Measurements from ENCODE around the gene LCLAT1. TPM values are rescaled to one million over a fixed set of nuclear protein-coding genes. Genes with fewer than 3 reads are reported as not detected.

LCLAT1 gene
- total RNA-seq, 4 donors from 2014 or later: 10.3 to 20.6 (median 17.7) TPM

DNA sequence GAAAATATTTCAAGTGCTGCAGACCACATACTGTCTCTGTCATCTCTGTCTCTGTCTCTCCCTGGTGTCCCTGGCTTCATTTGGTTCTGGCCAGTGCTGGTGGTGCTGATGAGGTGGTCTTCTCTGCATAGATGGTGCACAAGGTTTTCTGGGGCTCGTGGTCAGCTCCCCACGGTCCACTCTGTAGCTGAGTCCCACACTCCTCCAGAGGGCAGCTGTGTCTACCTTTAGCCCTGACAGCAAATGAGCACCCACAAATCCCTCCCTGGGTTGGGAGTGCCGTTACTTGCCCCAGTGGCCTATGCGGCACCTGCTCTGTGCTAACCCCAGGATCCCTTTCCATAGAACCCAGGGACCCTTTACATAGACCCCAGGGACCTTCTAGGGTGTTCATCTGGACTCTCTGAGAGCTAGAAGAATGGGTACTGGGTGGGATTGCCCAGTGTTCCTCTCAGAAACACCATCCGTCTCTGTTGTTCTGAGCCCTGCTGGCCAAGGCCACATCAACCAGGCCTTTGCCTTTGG, 230.9 kb downstream of the LCLAT1 start:
- no peaks in the 10 kb centered on the region for H3K27me3 ChIP-seq
- TF ChIP-seq POLR2A (IDR thresholded peaks at IDR 0.05) (no peak), POLR2AphosphoS5 (IDR thresholded peaks at IDR 0.05) (no peak), EP300 (IDR thresholded peaks at IDR 0.05) (no peak)
- TF ChIP-seq, protein P1, sequence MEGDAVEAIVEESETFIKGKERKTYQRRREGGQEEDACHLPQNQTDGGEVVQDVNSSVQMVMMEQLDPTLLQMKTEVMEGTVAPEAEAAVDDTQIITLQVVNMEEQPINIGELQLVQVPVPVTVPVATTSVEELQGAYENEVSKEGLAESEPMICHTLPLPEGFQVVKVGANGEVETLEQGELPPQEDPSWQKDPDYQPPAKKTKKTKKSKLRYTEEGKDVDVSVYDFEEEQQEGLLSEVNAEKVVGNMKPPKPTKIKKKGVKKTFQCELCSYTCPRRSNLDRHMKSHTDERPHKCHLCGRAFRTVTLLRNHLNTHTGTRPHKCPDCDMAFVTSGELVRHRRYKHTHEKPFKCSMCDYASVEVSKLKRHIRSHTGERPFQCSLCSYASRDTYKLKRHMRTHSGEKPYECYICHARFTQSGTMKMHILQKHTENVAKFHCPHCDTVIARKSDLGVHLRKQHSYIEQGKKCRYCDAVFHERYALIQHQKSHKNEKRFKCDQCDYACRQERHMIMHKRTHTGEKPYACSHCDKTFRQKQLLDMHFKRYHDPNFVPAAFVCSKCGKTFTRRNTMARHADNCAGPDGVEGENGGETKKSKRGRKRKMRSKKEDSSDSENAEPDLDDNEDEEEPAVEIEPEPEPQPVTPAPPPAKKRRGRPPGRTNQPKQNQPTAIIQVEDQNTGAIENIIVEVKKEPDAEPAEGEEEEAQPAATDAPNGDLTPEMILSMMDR (IDR thresholded peaks at IDR 0.05): no peak
- H3K4me3 ChIP-seq: no peak overlapping the region
- no peaks in the 10 kb centered on the region for H3K36me3 ChIP-seq
- no peak for DNase-seq (ENCODE audit: low spot score in 2 of 2)
- H3K4me1 ChIP-seq: no peaks in the 10 kb centered on the region
- H3K9me3 ChIP-seq: no peaks in the 10 kb centered on the region
- H3K27ac ChIP-seq: no peak overlapping the region
- WGBS: 95% methylated on average over 3 of the region's 5 CpGs

DNA sequence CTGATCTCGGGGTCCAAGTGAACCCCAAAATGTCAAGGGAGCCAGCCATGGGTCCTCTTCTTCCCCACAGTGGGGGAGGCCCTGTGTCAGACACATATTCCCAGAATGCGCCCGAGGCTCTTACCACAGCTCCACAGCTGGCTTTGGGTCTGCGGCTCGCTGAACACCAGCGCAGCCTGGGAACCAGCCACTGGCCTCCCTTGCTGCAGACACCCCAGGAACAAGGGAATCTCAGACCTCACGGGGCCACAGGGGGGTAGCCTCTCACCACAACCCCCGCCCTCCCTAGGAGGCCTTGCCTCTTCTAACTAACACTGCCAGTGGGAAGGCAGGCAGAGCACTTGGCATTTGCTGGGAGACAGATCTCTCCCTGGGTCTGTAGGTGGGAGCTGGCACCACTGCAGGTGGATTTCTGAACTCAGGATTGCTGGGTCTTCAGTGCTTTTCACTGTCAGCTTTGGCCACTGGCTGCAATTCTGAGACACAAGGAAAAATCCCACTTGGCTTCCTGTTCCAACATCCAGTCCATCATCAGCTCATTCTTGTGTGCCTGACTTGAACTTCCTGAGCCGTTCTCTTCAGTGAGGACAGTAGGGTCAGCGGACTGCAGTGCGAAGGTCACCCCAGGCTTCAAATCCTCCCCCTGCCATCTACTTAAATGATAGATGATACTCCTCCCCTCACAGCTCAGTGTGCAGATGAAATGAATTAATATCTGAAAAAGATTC, 231.5 kb downstream of the LCLAT1 start:
- no peak for DNase-seq (ENCODE audit: low spot score in 2 of 2)
- TF ChIP-seq POLR2A (IDR thresholded peaks at IDR 0.05): no peak
- TF ChIP-seq, protein P1 (IDR thresholded peaks at IDR 0.05): no peak
- TF ChIP-seq POLR2AphosphoS5 (IDR thresholded peaks at IDR 0.05): no peak
- TF ChIP-seq EP300 (IDR thresholded peaks at IDR 0.05): no peak
- Histone ChIP-seq H3K4me1 (no peaks in the 10 kb centered on the region), H3K27me3 (no peaks in the 10 kb centered on the region), H3K27ac (no peak overlapping the region), H3K36me3 (no peaks in the 10 kb centered on the region), H3K9me3 (no peaks in the 10 kb centered on the region), H3K4me3 (no peak overlapping the region)
- WGBS: 77% methylated on average over 6 of the region's 11 CpGs

GRCh38 chr2:30679426-30680088, 232.5 kb downstream of the LCLAT1 start:
- no peaks in the 10 kb centered on the region for H3K27me3 ChIP-seq
- 77% methylated on average over 12 of the region's 12 CpGs for WGBS
- TF ChIP-seq POLR2AphosphoS5 (IDR thresholded peaks at IDR 0.05) (no peak), POLR2A (IDR thresholded peaks at IDR 0.05) (no peak), EP300 (IDR thresholded peaks at IDR 0.05) (no peak)
- TF ChIP-seq, protein P1 (IDR thresholded peaks at IDR 0.05): no peak
- no peaks in the 10 kb centered on the region for H3K9me3 ChIP-seq
- H3K27ac ChIP-seq: no peak overlapping the region
- no peak overlapping the region for H3K4me3 ChIP-seq
- H3K4me1 ChIP-seq: no peaks in the 10 kb centered on the region
- no peak for DNase-seq (ENCODE audit: low spot score in 2 of 2)
- H3K36me3 ChIP-seq: no peaks in the 10 kb centered on the region

GRCh38 chr2:30680121-30680520, 233.1 kb downstream of the LCLAT1 start:
- no peak overlapping the region for H3K27ac ChIP-seq
- H3K9me3 ChIP-seq: no peaks in the 10 kb centered on the region
- H3K36me3 ChIP-seq: no peaks in the 10 kb centered on the region
- no peak overlapping the region for H3K4me3 ChIP-seq
- DNase-seq (ENCODE audit: low spot score in 2 of 2): no peak
- no peaks in the 10 kb centered on the region for H3K4me1 ChIP-seq
- TF ChIP-seq, protein P1 (IDR thresholded peaks at IDR 0.05): no peak
- no peak for TF ChIP-seq POLR2A (IDR thresholded peaks at IDR 0.05)
- no peak for TF ChIP-seq POLR2AphosphoS5 (IDR thresholded peaks at IDR 0.05)
- no peak for TF ChIP-seq EP300 (IDR thresholded peaks at IDR 0.05)
- H3K27me3 ChIP-seq: no peaks in the 10 kb centered on the region
- 97% methylated on average over 3 of the region's 3 CpGs for WGBS

DNA sequence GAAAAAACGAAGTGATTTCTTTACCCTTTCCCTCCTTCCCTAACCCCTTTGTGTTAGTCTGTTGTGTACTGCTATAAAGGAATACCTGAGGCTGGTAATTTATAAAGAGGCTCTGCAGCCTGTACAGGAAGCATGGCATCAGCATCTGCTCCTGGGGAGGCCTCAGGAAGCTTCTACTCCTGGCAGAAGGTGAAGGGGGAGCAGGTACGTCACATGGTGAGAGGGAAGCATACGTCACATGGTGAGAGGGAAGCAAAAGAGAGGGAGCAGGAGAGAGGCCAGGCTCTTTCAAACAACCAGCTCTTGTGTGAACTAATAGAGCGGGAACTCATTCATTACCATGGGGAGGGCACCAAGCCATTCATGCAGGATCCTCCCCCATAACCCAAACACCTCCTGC, 234.0 kb downstream of the LCLAT1 start:
- Histone ChIP-seq H3K36me3 (no peaks in the 10 kb centered on the region), H3K27ac (no peak overlapping the region), H3K9me3 (no peaks in the 10 kb centered on the region), H3K4me1 (no peaks in the 10 kb centered on the region), H3K27me3 (no peaks in the 10 kb centered on the region), H3K4me3 (no peak overlapping the region)
- no peak for TF ChIP-seq EP300 (IDR thresholded peaks at IDR 0.05)
- no peak for TF ChIP-seq POLR2A (IDR thresholded peaks at IDR 0.05)
- WGBS: 91% methylated on average over 4 of the region's 4 CpGs
- DNase-seq (ENCODE audit: low spot score in 2 of 2): no peak

All from suprapubic skin (tissue), 4 donors.